HG02870 (cell line): Measurements from ENCODE around the gene CENPQ.

ENCODE experiments used
- ATAC-seq: cut with Tn5 transposase; IDR thresholded peaks from one replicate; pipeline ENCODE4 v1.9.1; 2021; ENCODE audit warnings: mild to moderate bottlenecking, moderate library complexity; ENCODE audit not compliant: unreplicated experiment

Gene CENPQ

GRCh38 chr6:49504666-49505065, 41.5 kb downstream of the CENPQ start:
- ATAC-seq = no peak

- no peak for ATAC-seq
Observed at GRCh38 chr6:49506569-49507111, 43.5 kb downstream of the CENPQ start.

GRCh38 chr6:49509342-49509741, 46.2 kb downstream of the CENPQ start:
- no peak for ATAC-seq

- no peak for ATAC-seq
Observed at GRCh38 chr6:49513153-49513989, 50.2 kb downstream of the CENPQ start.

GRCh38 chr6:49514571-49515484, 51.7 kb downstream of the CENPQ start:
- ATAC-seq = no peak

GRCh38 chr6:49515485-49516146, 52.4 kb downstream of the CENPQ start:
- ATAC-seq = no peak

DNA sequence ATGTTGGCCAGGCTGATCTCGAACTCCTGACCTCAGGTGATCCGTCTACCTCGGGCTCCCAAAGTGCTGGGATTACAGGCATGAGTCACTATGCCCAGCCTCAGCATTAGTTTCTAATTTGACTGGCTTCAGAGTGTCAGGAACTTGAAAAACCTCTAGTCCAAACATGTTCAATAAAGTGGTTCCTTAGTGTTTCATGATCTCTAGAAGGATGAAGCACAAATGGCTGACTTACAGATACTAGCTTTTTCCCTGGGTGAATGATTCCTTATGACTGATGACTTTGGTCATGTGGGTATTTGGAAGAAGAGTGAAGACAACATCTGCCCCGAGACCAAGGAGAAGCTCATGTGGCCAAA, 53.0 kb downstream of the CENPQ start:
- no peak for ATAC-seq

DNA sequence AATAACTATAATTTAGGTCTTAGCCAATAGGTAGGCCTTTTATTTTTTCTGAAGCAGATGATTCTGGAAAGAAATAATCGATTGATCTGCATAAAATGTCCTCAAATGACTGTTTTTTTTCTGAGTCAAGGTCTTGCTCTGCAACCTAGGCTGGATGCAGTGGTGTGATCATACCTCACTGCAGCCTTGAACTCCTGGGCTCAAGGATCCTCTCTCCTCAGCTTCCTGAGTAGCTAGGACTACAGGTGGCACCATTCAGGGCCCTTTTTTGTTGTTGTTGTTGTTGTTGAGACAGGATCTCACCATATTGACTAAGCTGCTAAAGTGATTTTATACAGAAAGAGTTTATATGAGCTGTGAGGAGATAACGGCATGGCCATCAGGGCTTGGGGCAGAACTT, 54.7 kb downstream of the CENPQ start:
- ATAC-seq = no peak

DNA sequence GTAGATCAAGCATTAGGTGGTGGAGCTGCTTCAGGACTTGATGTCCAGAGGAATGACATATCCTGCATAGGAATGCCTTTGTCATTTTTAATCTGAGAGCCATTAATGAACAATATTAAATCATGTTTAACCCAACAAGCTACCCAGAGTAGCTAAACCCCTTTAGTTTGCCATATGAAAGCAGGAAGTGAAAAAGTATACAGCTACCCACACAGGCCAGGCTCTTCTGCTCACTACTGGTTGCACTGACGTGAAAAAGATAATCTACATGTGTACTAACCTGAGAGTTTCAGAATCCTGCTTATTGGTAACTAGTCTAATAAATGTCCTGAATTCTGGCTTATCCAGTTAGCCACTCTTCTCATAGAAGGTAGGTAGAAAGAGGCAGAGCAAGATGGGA, 56.5 kb downstream of the CENPQ start:
- peak; percentile 94 for ATAC-seq

GRCh38 chr6:49522710-49523593, 59.8 kb downstream of the CENPQ start:
- ATAC-seq = no peak

DNA sequence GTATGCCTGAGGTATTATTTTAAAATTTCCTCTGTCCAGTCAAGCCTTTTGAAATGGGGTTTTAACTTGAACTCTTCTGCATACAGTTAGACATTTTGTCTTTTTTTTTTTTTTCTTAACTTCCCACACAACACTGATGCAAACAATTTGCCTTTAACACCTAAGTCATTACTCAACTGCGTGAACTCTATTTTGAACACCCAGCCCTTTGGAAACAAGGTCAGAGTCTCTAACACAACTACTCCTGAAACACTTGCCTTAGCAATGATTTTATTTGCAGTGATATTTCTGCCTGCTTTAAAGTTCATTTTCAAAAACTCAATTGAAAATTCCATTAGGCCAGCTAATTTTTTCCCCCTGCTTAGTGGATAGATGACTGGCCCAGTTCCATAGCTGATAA, 60.7 kb downstream of the CENPQ start:
- no peak for ATAC-seq

- ATAC-seq = no peak
Observed at GRCh38 chr6:49524541-49524940, 61.4 kb downstream of the CENPQ start.

DNA sequence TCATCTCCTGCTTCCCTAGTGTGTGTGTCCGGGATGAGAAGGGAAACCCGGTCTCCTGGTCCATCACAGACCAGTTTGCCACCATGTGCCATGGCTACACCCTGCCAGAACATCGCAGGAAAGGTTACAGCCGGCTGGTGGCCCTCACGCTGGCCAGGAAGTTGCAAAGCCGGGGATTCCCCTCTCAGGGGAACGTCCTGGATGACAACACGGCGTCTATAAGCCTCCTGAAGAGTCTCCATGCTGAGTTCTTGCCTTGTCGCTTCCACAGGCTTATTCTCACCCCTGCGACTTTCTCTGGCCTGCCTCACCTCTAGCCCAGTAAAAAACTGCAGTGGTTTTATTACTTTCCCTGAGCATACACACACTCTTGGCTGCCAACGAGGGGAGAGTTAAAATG, 63.4 kb downstream of the CENPQ start:
- no peak for ATAC-seq

DNA sequence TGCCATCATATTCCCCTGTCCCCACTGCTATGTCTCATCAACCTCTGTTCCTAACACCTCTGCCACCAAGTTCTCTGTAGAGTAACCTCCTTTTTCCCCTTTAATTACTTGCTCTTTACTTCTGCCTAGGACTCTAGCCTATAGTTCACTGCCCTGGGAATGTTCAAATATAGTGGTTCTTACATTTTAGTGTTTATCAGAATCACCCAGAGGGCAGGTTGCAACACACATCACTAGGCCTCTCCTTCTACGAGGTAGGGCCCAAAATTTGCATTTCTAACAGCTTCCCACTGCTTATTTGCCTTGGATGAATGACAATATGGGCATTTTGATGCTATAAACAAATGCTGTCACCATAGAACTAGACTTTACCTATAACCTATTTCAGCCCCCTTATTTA, 64.2 kb downstream of the CENPQ start:
- no peak for ATAC-seq

DNA sequence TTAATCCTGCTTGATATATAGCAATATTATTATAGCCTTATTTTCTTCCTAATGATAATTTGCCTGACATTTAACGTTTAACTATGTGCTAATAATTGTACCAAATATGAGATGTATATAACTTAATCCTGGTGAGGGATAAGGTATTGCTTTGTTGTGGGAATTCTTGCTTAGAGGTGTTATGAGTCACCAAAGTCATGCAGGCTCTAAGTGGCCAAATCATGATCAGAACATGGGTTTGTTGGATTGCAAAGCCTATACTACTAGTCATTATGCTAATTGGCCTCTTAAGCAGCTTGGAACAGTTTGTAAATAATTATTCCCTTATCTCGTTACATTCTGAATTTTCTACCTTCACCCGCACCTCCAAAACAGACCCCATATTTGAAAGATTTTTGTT, 65.4 kb downstream of the CENPQ start:
- no peak for ATAC-seq

- ATAC-seq = no peak
Observed at GRCh38 chr6:49530141-49530776, 67.1 kb downstream of the CENPQ start.

- ATAC-seq = peak; percentile 94
Observed at GRCh38 chr6:49531774-49532569, 68.8 kb downstream of the CENPQ start.

DNA sequence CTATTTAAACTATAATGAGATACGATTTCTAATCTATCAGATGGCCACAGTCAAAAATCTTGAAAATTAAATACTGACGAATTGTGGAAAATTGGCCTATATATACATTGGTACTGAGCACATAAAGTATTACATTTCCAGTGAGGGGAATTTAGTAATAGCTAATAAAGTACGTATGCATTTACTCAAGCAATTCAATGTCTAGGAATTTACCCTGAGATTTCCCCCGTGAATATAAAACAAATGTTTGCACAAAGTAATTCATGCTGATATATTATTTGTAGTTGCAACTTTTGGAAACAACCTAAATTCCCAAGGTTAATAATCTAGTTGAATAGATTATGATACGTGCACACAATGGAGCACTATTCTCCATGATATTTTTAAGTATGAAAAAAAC, 72.6 kb downstream of the CENPQ start:
- ATAC-seq = no peak

DNA sequence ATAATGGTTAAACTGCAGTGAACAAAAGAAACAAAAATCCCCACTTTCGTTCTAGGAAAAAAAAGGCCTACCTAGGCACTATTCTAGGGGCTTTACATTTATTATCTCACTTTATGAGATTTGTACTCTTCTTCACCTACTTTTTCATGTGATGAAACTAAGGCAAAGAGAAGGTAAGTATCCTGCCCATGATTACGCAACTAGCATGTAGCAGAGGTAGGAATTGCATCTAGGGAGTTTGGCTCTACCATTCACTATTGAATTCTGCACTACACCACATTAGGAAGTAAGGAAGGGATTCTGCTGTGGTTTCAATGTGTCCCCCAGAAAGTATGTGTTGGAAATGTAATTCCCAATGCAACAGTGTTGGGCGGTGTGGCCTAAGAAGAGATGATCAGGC, 75.9 kb downstream of the CENPQ start:
- no peak for ATAC-seq
